ENCODE measurements around the gene ERMN.
A peak's percentile ranks its signal among the peaks of the same experiment; 100 is the strongest.

The ERMN gene

DNA sequence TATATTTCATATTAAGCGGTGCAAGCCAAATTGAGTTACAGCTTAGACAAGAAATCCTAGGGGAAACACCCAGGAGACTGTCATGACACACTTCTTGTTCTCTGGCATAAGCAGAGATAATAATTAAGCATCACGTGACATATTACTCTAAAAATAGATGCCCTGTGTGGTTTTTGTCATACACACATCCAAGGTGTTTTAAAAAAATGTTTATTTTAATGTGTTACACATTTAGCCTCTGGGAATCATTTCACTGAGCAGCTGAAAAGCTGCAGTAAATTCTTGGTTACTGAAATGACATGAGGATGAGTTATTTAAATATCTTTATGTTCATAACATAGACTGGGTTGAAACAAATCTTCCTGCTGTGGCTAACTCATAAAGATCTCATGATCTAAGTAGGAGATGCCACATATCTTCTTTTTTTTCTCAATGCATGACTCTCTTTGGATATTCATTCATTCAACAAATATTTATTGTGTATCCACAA lies 38.0 kb upstream of the ERMN start:
- no peak overlapping the region for H3K27ac ChIP-seq (ENCODE audit: poor library complexity, severe bottlenecking)
- no peaks in the 10 kb centered on the region for H3K4me1 ChIP-seq (ENCODE audit: insufficient read depth, poor library complexity, severe bottlenecking)
- ATAC-seq (ENCODE audit: low read depth): no peak
- no peaks in the 10 kb centered on the region for H3K27me3 ChIP-seq (ENCODE audit: insufficient read depth, poor library complexity, severe bottlenecking)
- H3K36me3 ChIP-seq (ENCODE audit: low read depth): no peaks in the 10 kb centered on the region
- no peak overlapping the region for H3K4me3 ChIP-seq (ENCODE audit: severe bottlenecking)
- TF ChIP-seq, protein P1, sequence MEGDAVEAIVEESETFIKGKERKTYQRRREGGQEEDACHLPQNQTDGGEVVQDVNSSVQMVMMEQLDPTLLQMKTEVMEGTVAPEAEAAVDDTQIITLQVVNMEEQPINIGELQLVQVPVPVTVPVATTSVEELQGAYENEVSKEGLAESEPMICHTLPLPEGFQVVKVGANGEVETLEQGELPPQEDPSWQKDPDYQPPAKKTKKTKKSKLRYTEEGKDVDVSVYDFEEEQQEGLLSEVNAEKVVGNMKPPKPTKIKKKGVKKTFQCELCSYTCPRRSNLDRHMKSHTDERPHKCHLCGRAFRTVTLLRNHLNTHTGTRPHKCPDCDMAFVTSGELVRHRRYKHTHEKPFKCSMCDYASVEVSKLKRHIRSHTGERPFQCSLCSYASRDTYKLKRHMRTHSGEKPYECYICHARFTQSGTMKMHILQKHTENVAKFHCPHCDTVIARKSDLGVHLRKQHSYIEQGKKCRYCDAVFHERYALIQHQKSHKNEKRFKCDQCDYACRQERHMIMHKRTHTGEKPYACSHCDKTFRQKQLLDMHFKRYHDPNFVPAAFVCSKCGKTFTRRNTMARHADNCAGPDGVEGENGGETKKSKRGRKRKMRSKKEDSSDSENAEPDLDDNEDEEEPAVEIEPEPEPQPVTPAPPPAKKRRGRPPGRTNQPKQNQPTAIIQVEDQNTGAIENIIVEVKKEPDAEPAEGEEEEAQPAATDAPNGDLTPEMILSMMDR (IDR thresholded peaks at IDR 0.05; ENCODE audit: poor library complexity, severe bottlenecking): no peak
- no peaks in the 10 kb centered on the region for H3K9me3 ChIP-seq (ENCODE audit: severe bottlenecking)
- DNase-seq (ENCODE audit: low spot score): no peak

DNA sequence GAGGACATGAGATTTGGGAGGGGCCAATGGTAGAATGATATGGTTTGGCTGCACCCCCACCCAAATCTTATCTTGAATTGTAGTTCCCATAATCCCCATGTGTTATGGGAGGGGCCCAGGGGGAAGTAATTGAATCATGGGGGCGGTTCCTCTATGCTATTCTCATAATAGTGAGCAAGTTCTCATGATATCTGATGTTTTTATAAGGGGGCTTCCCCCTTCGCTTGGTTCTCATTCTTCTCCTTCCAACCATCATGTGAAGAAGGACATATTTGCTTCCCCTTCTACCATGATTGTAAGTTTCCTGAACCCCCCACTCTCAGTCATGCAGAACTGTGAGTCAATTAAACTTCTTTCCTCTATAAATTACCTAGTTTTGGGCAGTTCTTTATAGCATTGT lies 37.0 kb upstream of the ERMN start:
- TF ChIP-seq, protein P1 (IDR thresholded peaks at IDR 0.05; ENCODE audit: poor library complexity, severe bottlenecking): no peak
- ATAC-seq (ENCODE audit: low read depth): no peak
- no peaks in the 10 kb centered on the region for H3K27me3 ChIP-seq (ENCODE audit: insufficient read depth, poor library complexity, severe bottlenecking)
- no peak for DNase-seq (ENCODE audit: low spot score)
- H3K27ac ChIP-seq (ENCODE audit: poor library complexity, severe bottlenecking): no peak overlapping the region
- H3K36me3 ChIP-seq (ENCODE audit: low read depth): no peaks in the 10 kb centered on the region
- no peaks in the 10 kb centered on the region for H3K9me3 ChIP-seq (ENCODE audit: severe bottlenecking)
- no peak overlapping the region for H3K4me3 ChIP-seq (ENCODE audit: severe bottlenecking)
- H3K4me1 ChIP-seq (ENCODE audit: insufficient read depth, poor library complexity, severe bottlenecking): no peaks in the 10 kb centered on the region

DNA sequence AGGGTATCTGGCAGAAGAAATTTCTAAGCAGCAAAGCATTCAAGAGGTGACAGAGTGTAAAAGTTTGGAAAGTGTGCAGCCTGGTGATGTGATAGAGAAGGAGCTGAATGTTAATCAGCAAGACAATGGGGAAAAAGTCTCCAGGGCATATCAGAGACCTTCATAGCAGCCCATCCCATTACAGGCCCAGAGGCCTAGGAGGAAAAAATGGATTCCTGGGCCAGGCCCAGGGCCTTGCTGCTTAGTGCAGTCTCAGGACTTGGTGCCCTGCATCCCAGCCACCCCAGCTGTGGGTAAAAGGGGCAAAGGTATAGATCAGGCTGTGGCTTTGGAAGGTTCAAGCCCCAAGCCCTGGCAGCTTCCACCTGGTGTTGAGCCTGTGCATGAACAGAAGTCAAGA lies 35.9 kb upstream of the ERMN start:
- no peaks in the 10 kb centered on the region for H3K4me1 ChIP-seq (ENCODE audit: insufficient read depth, poor library complexity, severe bottlenecking)
- no peak overlapping the region for H3K4me3 ChIP-seq (ENCODE audit: severe bottlenecking)
- no peak overlapping the region for H3K27ac ChIP-seq (ENCODE audit: poor library complexity, severe bottlenecking)
- TF ChIP-seq, protein P1 (IDR thresholded peaks at IDR 0.05; ENCODE audit: poor library complexity, severe bottlenecking): no peak
- H3K9me3 ChIP-seq (ENCODE audit: severe bottlenecking): no peaks in the 10 kb centered on the region
- ATAC-seq (ENCODE audit: low read depth): no peak
- no peaks in the 10 kb centered on the region for H3K27me3 ChIP-seq (ENCODE audit: insufficient read depth, poor library complexity, severe bottlenecking)
- DNase-seq (ENCODE audit: low spot score): no peak
- no peaks in the 10 kb centered on the region for H3K36me3 ChIP-seq (ENCODE audit: low read depth)

DNA sequence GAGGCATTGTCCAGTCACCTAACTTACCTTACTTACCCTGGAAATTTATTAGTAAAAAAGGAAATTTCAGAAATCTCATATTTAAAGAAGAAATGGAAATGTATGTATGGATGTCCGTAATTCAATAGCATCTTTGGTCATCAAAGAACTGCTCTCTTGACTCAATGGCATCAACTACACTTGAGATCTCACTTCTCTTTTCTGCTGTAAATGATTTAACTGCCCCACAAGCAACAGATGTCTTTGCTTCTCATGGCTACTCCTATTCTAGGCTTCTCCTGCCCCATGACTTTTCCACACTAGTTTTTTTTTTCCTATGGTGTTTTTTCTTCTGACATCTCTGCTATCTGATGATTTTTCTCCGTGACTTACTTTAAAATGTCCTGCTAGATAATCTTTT lies 34.0 kb upstream of the ERMN start:
- H3K36me3 ChIP-seq (ENCODE audit: low read depth): no peaks in the 10 kb centered on the region
- H3K9me3 ChIP-seq (ENCODE audit: severe bottlenecking): no peaks in the 10 kb centered on the region
- H3K4me3 ChIP-seq (ENCODE audit: severe bottlenecking): no peak overlapping the region
- DNase-seq (ENCODE audit: low spot score): no peak
- no peak for ATAC-seq (ENCODE audit: low read depth)
- H3K4me1 ChIP-seq (ENCODE audit: insufficient read depth, poor library complexity, severe bottlenecking): no peaks in the 10 kb centered on the region
- TF ChIP-seq, protein P1 (IDR thresholded peaks at IDR 0.05; ENCODE audit: poor library complexity, severe bottlenecking): no peak
- H3K27ac ChIP-seq (ENCODE audit: poor library complexity, severe bottlenecking): no peak overlapping the region
- H3K27me3 ChIP-seq (ENCODE audit: insufficient read depth, poor library complexity, severe bottlenecking): no peaks in the 10 kb centered on the region

DNA sequence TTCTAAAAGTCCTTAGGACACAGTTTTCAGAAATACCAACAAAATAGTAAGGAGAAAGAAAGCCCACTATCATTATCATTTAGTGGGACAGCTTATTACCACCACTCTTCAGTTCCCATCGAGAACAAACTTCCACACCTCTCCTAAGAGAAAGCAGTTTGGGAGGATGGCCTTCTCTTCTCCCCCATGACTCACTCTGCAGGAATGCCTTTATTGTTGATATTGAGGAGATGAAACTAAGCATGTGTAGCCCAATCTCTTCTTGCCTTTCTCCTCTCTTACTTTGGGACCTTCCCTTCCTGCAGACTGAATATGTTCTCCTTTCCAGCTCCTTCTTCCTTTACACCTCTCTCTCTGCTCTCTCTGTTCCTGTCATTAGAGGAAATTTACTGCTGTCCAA lies 30.0 kb upstream of the ERMN start:
- Histone ChIP-seq H3K4me1 (ENCODE audit: insufficient read depth, poor library complexity, severe bottlenecking) (no peaks in the 10 kb centered on the region), H3K27ac (ENCODE audit: poor library complexity, severe bottlenecking) (no peak overlapping the region), H3K36me3 (ENCODE audit: low read depth) (no peaks in the 10 kb centered on the region), H3K4me3 (ENCODE audit: severe bottlenecking) (no peak overlapping the region), H3K27me3 (ENCODE audit: insufficient read depth, poor library complexity, severe bottlenecking) (no peaks in the 10 kb centered on the region), H3K9me3 (ENCODE audit: severe bottlenecking) (no peaks in the 10 kb centered on the region)
- no peak for DNase-seq (ENCODE audit: low spot score)
- TF ChIP-seq, protein P1 (IDR thresholded peaks at IDR 0.05; ENCODE audit: poor library complexity, severe bottlenecking): no peak
- peak; percentile 62; the same call in 2 of the 3 replicates for ATAC-seq (ENCODE audit: low read depth)
